Measurements from ENCODE around the gene WHRN. TPM values are rescaled to one million over a fixed set of nuclear protein-coding genes. Genes with fewer than 3 reads are reported as not detected.

Gene WHRN
- total and polyA plus RNA-seq, 2 donors = 2.4 to 12.1 TPM

- Histone ChIP-seq H3K4me1 (ENCODE audit: insufficient read depth) (no peaks in the 10 kb centered on the region), H3K36me3 (ENCODE audit: insufficient read depth) (no peaks in the 10 kb centered on the region), H3K4me3 (ENCODE audit: low read depth, low read length) (no peak overlapping the region), H3K27ac (ENCODE audit: low read depth) (no peak overlapping the region)
- 98% methylated on average over 2 of the region's 2 CpGs for WGBS
- DNase-seq (ENCODE audit: extremely low spot score) = no peak
Measured at GRCh38 chr9:114467910-114468309, 37.4 kb downstream of the WHRN start.

DNA sequence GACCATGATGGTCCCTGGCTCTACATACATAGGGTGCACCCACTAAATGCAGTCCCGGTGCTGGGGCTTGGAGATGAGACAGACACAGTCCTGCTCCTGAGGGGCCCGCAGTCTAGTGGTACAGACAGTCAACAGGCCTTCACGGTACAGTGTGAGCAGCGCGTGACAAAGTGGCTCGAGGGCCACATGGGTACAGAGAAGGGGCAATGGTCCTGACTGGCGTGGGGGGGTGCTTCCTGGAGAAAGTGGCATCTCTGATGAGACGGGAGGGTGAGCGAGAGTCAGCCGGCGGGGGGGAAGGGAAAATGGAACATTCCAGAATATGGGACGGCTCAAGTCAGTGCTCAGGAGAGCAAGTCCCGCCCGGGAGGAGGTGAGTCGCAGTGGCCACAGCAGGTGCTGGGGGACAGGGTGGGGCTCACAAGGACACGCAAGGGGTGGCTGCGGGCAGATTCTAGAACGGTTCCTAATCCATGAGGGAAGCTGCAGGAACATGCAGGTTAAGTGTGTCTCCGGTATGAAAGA lies 38.0 kb downstream of the WHRN start:
- Histone ChIP-seq H3K4me1 (ENCODE audit: insufficient read depth) (no peaks in the 10 kb centered on the region), H3K27ac (ENCODE audit: low read depth) (no peak overlapping the region), H3K36me3 (ENCODE audit: insufficient read depth) (no peaks in the 10 kb centered on the region), H3K4me3 (ENCODE audit: low read depth, low read length) (no peak overlapping the region)
- 94% methylated on average over 19 of the region's 19 CpGs for WGBS
- DNase-seq (ENCODE audit: extremely low spot score) = no peak

DNA sequence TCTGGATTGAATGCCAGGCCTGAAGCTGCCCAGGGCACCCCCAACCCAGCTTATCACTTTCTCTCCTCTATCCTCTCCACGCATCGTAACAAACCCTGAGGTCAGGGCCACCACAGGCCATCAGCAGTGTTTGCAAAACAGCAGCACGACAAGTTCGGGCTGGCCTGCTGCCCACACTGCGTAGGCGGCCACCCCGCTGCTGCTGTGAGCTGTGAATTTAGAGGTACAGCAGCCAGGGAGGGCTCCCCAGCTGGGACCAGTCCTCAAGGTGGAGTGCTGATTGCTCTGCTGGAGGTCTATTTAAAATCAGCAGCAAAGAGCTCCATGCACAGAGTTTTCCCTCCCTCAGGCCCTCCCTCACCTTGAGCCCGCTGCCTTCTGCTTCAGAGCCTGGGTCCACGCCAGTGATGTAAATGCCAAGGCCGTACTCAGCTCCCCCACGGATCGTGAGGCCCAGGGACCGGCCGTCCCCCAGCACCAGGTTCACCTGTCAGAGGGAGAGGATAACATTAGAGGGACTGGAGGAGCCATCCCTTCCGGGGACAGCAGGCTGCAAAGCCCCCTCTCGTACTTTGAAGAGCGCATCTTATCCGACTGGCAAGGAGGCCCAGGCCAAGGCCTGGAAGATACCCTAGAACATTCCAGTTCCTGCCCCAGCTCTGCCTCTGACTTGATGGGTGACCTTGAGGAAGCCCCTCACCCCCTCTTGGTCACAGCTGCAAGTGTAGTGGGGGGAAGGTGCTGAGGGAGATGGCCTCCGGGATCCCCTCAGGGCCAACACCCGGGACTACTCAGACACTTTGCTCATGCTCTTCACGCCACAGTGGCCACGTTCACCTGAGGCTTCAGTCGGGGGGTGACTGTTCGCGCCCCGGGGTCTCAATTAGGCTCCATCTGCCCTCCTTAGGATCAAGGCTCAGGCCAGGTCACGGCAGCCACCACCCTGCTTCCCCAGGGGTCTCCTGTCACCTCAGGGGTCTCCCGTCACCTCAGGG lies 39.1 kb downstream of the WHRN start:
- 85% methylated on average over 28 of the region's 28 CpGs for WGBS
- Histone ChIP-seq H3K4me1 (ENCODE audit: insufficient read depth) (no peaks in the 10 kb centered on the region), H3K36me3 (ENCODE audit: insufficient read depth) (no peaks in the 10 kb centered on the region), H3K27ac (ENCODE audit: low read depth) (no peak overlapping the region), H3K4me3 (ENCODE audit: low read depth, low read length) (no peak overlapping the region)
- DNase-seq (ENCODE audit: extremely low spot score) = no peak

DNA sequence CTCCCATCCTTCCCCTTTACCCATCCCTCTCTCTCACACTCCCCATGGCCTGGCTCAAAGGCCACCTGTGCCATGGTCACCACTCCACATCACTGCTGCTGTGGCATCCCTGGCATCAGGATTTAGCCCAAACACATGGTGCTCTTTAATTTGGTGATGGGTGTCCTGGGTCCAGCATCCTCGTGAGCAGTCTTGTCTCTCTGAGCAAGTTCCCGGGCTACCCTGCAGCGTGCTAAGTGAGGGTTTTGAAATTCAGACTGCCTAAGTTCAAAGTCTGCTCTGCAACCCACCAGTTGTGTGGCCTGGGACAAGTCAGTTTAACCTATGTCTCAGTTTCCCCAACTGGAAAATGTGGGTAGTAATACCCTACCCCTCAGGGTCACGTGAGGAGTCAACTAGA lies 39.9 kb downstream of the WHRN start:
- no peak for DNase-seq (ENCODE audit: extremely low spot score)
- 97% methylated on average over 4 of the region's 4 CpGs for WGBS
- Histone ChIP-seq H3K4me1 (ENCODE audit: insufficient read depth) (no peaks in the 10 kb centered on the region), H3K27ac (ENCODE audit: low read depth) (no peak overlapping the region), H3K36me3 (ENCODE audit: insufficient read depth) (no peaks in the 10 kb centered on the region), H3K4me3 (ENCODE audit: low read depth, low read length) (no peak overlapping the region)

- no peak overlapping the region for H3K4me3 ChIP-seq (ENCODE audit: low read depth, low read length)
- no peaks in the 10 kb centered on the region for H3K36me3 ChIP-seq (ENCODE audit: insufficient read depth)
- no peaks in the 10 kb centered on the region for H3K4me1 ChIP-seq (ENCODE audit: insufficient read depth)
- no peak overlapping the region for H3K27ac ChIP-seq (ENCODE audit: low read depth)
- 93% methylated on average over 5 of the region's 5 CpGs for WGBS
- no peak for DNase-seq (ENCODE audit: extremely low spot score)
Measured at GRCh38 chr9:114464281-114465051, 40.8 kb downstream of the WHRN start.

GRCh38 chr9:114462791-114463190 lies 42.5 kb downstream of the WHRN start:
- no peaks in the 10 kb centered on the region for H3K4me1 ChIP-seq (ENCODE audit: insufficient read depth)
- WGBS = 75% methylated on average over 5 of the region's 5 CpGs

GRCh38 chr9:114461468-114461867 lies 43.8 kb downstream of the WHRN start:
- WGBS = 80% methylated on average over 4 of the region's 4 CpGs
- no peaks in the 10 kb centered on the region for H3K4me1 ChIP-seq (ENCODE audit: insufficient read depth)
- no peak overlapping the region for H3K27ac ChIP-seq (ENCODE audit: low read depth)

More at GRCh38 chr9:114462791-114463190, 42.5 kb downstream of the WHRN start:
- Histone ChIP-seq H3K36me3 (ENCODE audit: insufficient read depth) (no peaks in the 10 kb centered on the region), H3K27ac (ENCODE audit: low read depth) (no peak overlapping the region), H3K4me3 (ENCODE audit: low read depth, low read length) (no peak overlapping the region)
- DNase-seq (ENCODE audit: extremely low spot score) = no peak

DNA sequence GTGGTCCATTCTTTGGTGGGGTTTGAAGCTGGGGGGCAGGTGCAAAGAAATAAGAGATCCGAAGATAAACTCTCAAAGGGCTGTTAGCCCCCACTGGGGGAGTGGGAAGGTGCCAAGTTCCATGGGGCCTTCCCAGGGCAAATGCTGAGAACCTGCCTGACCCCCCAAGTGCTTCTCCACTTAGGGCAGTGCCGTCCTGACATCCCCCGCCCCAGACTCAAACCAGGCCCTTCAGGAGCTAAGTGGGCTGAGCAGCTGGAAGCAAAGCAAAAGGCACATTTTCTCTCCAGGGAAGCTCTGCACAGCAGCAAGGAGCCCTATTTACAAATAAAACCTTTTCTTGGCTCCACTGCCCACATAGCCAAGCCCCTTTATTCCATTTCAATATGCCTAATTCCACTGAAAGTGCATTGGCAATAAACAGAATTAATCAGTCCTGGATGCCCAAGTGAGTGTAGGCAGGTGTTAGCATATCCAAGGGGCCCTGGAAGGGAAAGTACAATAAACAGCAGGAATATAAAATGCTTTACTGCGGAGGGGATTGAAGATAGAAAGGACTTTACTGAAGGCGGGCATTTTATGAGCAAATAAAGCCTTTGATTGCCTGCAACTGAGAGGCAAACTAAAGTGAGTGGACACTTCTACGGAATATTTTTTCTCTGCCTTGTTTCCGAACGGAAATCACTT lies 44.6 kb downstream of the WHRN start:
- Histone ChIP-seq H3K27ac (ENCODE audit: low read depth) (no peak overlapping the region), H3K4me1 (ENCODE audit: insufficient read depth) (no peaks in the 10 kb centered on the region), H3K36me3 (ENCODE audit: insufficient read depth) (no peaks in the 10 kb centered on the region), H3K4me3 (ENCODE audit: low read depth, low read length) (no peak overlapping the region)
- DNase-seq (ENCODE audit: extremely low spot score) = no peak
- WGBS = 53% methylated on average over 8 of the region's 8 CpGs

More at GRCh38 chr9:114461468-114461867, 43.8 kb downstream of the WHRN start:
- H3K4me3 ChIP-seq (ENCODE audit: low read depth, low read length) = no peak overlapping the region
- no peaks in the 10 kb centered on the region for H3K36me3 ChIP-seq (ENCODE audit: insufficient read depth)
- DNase-seq (ENCODE audit: extremely low spot score) = no peak

- Histone ChIP-seq H3K27ac (ENCODE audit: low read depth) (no peak overlapping the region), H3K36me3 (ENCODE audit: insufficient read depth) (no peaks in the 10 kb centered on the region), H3K4me3 (ENCODE audit: low read depth, low read length) (no peak overlapping the region), H3K4me1 (ENCODE audit: insufficient read depth) (no peaks in the 10 kb centered on the region)
- WGBS = 72% methylated on average over 5 of the region's 5 CpGs
- no peak for DNase-seq (ENCODE audit: extremely low spot score)
Measured at GRCh38 chr9:114459464-114459863, 45.8 kb downstream of the WHRN start.

DNA sequence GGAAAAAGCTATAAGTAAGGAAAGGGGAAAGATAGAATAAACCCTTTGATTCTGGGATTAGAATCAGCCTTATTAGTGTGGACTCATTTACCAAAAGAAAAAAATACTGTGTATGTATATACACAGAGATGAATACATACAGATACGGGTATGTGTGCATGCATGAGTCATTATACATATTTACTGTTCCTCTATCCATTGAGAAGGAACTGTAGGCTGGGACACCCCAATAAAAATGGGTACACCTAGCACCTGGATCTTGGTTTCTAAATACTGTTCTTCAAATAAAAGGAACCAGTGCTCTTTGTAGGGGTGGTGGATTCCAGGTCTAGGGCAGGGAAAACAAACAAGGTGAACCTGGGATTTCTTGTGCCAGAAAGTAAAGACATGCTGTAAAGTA lies 48.3 kb downstream of the WHRN start:
- 83% methylated on average over 1 of the region's 1 CpG for WGBS
- H3K27ac ChIP-seq (ENCODE audit: low read depth) = no peak overlapping the region
- H3K4me1 ChIP-seq (ENCODE audit: insufficient read depth) = no peaks in the 10 kb centered on the region
- H3K36me3 ChIP-seq (ENCODE audit: insufficient read depth) = no peaks in the 10 kb centered on the region
- no peak for DNase-seq (ENCODE audit: extremely low spot score)
- H3K4me3 ChIP-seq (ENCODE audit: low read depth, low read length) = no peak overlapping the region

GRCh38 chr9:114454652-114455051 lies 50.6 kb downstream of the WHRN start:
- H3K4me3 ChIP-seq (ENCODE audit: low read depth, low read length) = no peak overlapping the region
- H3K27ac ChIP-seq (ENCODE audit: low read depth) = no peak overlapping the region
- H3K36me3 ChIP-seq (ENCODE audit: insufficient read depth) = no peaks in the 10 kb centered on the region
- 1% methylated on average over 1 of the region's 1 CpG for WGBS
- no peak for DNase-seq (ENCODE audit: extremely low spot score)
- H3K4me1 ChIP-seq (ENCODE audit: insufficient read depth) = no peaks in the 10 kb centered on the region

DNA sequence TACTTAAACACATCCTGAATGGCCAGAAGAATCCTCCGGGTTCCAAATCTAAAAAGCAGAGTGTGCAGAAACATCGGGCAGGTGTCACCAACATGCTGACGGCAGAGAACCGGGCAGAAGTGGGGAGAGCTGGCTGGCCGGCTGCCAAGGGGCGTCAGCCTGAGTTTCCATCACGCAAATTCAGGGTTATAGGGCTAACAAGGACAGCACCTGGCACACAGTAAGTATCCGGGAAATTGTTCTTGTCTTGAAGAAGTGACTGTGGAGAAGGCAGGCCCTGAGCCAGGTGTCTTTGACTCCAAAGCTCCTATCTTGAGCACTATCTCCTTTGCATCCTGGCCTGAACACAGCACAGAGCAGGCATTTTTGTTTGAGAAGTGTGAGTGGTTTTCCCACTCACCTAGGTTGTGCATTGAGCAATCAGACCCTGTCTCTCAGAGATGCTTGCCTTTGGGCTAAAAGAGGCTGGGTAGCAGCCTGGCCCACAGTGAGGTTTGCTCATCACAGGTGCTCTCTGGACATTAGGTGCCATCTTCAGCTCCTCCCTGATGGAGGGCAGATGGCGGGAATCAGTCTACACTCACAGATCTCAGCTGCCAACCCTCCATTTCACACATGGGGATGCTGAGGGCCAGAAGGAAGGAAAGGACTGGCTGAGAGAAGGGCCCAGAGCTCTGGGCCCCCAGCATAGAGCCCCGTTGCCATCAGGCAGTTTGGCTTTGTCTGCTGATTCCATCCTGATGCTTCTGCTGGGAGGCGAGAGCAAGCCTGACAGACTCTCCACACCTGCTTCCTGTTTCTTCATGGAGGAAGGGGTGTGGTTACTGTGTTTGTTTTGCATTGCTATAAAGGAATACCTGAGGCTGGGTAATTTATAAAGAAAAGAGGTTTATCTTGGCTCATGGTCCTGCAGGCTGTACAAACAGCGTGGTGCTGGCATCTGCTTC lies 52.8 kb downstream of the WHRN start:
- H3K36me3 ChIP-seq (ENCODE audit: insufficient read depth) = no peaks in the 10 kb centered on the region
- no peak overlapping the region for H3K27ac ChIP-seq (ENCODE audit: low read depth)
- H3K4me1 ChIP-seq (ENCODE audit: insufficient read depth) = no peaks in the 10 kb centered on the region
- no peak overlapping the region for H3K4me3 ChIP-seq (ENCODE audit: low read depth, low read length)
- 61% methylated on average over 12 of the region's 12 CpGs for WGBS
- DNase-seq (ENCODE audit: extremely low spot score) = no peak

Data from urinary bladder (tissue), 4 donors.